Measurements from ENCODE around the gene TMEFF2. TPM values are rescaled to one million over a fixed set of nuclear protein-coding genes. Genes with fewer than 3 reads are reported as not detected.
"Not testable (repeated sequence)": the region's sequence is repeated elsewhere in the genome, so short reads cannot be mapped to it uniquely, and the experiment has no call there.

Gene TMEFF2
- total RNA-seq, 2 donors from 2014 or later = 0.08 to 0.47 TPM

GRCh38 chr2:192140236-192140839 lies 54.4 kb downstream of the TMEFF2 start:
- DNase-seq (no peak), ATAC-seq (peak in 1 of 2 donors; percentile 45)
- intact Hi-C loops (cut with DNase I) = no loop called here

- DNase-seq = no peak
- intact Hi-C loops (cut with DNase I) = no loop called here
- ATAC-seq = peak in 1 of 2 donors; percentile 22
Measured at GRCh38 chr2:192139813-192140212, 54.9 kb downstream of the TMEFF2 start.

GRCh38 chr2:192137451-192137850 lies 57.3 kb downstream of the TMEFF2 start:
- DNase-seq (no peak), ATAC-seq (no peak)
- intact Hi-C loops (cut with DNase I) = no loop called here

GRCh38 chr2:192132604-192133003 lies 62.1 kb downstream of the TMEFF2 start:
- ATAC-seq; intact Hi-C loops (cut with DNase I); DNase-seq: not testable (repeated sequence)

GRCh38 chr2:192130312-192130711 lies 64.4 kb downstream of the TMEFF2 start:
- DNase-seq; intact Hi-C loops (cut with DNase I); ATAC-seq: not testable (repeated sequence)

- ATAC-seq (peak in 1 of 2 donors; percentile 67), DNase-seq (no peak)
- intact Hi-C loops (cut with DNase I) = no loop called here
Measured at GRCh38 chr2:192128655-192129054, 66.1 kb downstream of the TMEFF2 start.

GRCh38 chr2:192127434-192127833 lies 67.3 kb downstream of the TMEFF2 start:
- DNase-seq = no peak
- intact Hi-C loops (cut with DNase I) = no loop called here
- peak in 1 of 2 donors; percentile 65 for ATAC-seq

- no peak for DNase-seq
- intact Hi-C loops (cut with DNase I) = no loop called here
- ATAC-seq = peak in 1 of 2 donors; percentile 30
Measured at GRCh38 chr2:192126912-192127311, 67.8 kb downstream of the TMEFF2 start.

GRCh38 chr2:192126426-192126825 lies 68.3 kb downstream of the TMEFF2 start:
- intact Hi-C loops (cut with DNase I) = no loop called here
- ATAC-seq (no peak), DNase-seq (no peak)

- no peak for ATAC-seq
- no peak for DNase-seq
- intact Hi-C loops (cut with DNase I) = no loop called here
Measured at GRCh38 chr2:192124571-192124970, 70.2 kb downstream of the TMEFF2 start.

- DNase-seq (no peak), ATAC-seq (peak; percentile 48 to 78)
- intact Hi-C loops (cut with DNase I) = no loop called here
Measured at GRCh38 chr2:192123847-192124246, 70.9 kb downstream of the TMEFF2 start.

- intact Hi-C loops (cut with DNase I) = no loop called here
- ATAC-seq = no peak
- DNase-seq = no peak
Measured at GRCh38 chr2:192122946-192123345, 71.8 kb downstream of the TMEFF2 start.

- DNase-seq = no peak
- intact Hi-C loops (cut with DNase I) = no loop called here
- ATAC-seq = no peak
Measured at GRCh38 chr2:192122141-192122540, 72.6 kb downstream of the TMEFF2 start.

- DNase-seq (no peak), ATAC-seq (no peak)
- intact Hi-C loops (cut with DNase I) = no loop called here
Measured at GRCh38 chr2:192119536-192119935, 75.2 kb downstream of the TMEFF2 start.

- intact Hi-C loops (cut with DNase I) = no loop called here
- no peak for ATAC-seq
- DNase-seq = no peak
Measured at GRCh38 chr2:192117705-192118104, 77.0 kb downstream of the TMEFF2 start.

GRCh38 chr2:192111536-192111935 lies 83.2 kb downstream of the TMEFF2 start:
- intact Hi-C loops (cut with DNase I); ATAC-seq; DNase-seq: not testable (repeated sequence)

- DNase-seq (no peak), ATAC-seq (no peak)
- intact Hi-C loops (cut with DNase I) = no loop called here
Measured at GRCh38 chr2:192099742-192100141, 95.0 kb downstream of the TMEFF2 start.

GRCh38 chr2:192098814-192099491 lies 95.8 kb downstream of the TMEFF2 start:
- ATAC-seq (no peak), DNase-seq (no peak)
- intact Hi-C loops (cut with DNase I) = no loop called here

- DNase-seq (no peak), ATAC-seq (no peak)
- intact Hi-C loops (cut with DNase I) = no loop called here
Measured at GRCh38 chr2:192091476-192091875, 103.3 kb downstream of the TMEFF2 start.

GRCh38 chr2:192090911-192091310 lies 103.8 kb downstream of the TMEFF2 start:
- DNase-seq (no peak), ATAC-seq (peak in 1 of 2 donors; percentile 97)
- intact Hi-C loops (cut with DNase I) = no loop called here

- ATAC-seq (no peak), DNase-seq (no peak)
- intact Hi-C loops (cut with DNase I) = no loop called here
Measured at GRCh38 chr2:192087398-192087958, 107.3 kb downstream of the TMEFF2 start.
